HEK293 (cell line): ENCODE measurements around the gene MAP1S.

Experiments used
- CTCF ChIA-PET: fragments of 350-600 bp; formaldehyde crosslinking; extraction: SDS; loops from one replicate; lab custom pipeline; 2021; ENCODE audit warnings: antibody characterized with exemption; lab: Yijun Ruan, JAX
- POLR2A ChIA-PET: fragments of 300-600 bp; formaldehyde crosslinking; extraction: SDS; loops from one replicate; lab custom pipeline; 2020; ENCODE audit warnings: antibody characterized with exemption, inconsistent platforms; lab: Yijun Ruan, JAX
- H3K27ac ChIP-seq: fragments of 200-500 bp; sonication (Bioruptor generic); 2 replicates; pipeline ENCODE4 v1.5.1; 2014; ENCODE audit warnings: low read depth, low read length, control low read depth, inconsistent platforms; ENCODE audit errors: extremely low read depth
- H3K36me3 ChIP-seq, 2 experiments: fragments of 200-500 bp in 1 of 2; sonication (Bioruptor generic) in 1 of 2; 1 replicate in 1 of 2; 2 replicates in 1 of 2; pipeline ENCODE4 v1.5.1; 2014 to 2017; ENCODE audit warnings: inconsistent platforms in 2 of 2, low read length in 2 of 2; ENCODE audit not compliant: control insufficient read depth in 2 of 2, insufficient read depth in 1 of 2
- H3K4me1 ChIP-seq: fragments of 200-500 bp; sonication (Bioruptor generic); 2 replicates; pipeline ENCODE4 v1.5.1; 2014; ENCODE audit warnings: mild to moderate bottlenecking, low read length, inconsistent platforms; ENCODE audit not compliant: control insufficient read depth, insufficient read depth
- H3K4me3 ChIP-seq: 2 replicates; pipeline ENCODE4 v1.5.1; 2011; ENCODE audit warnings: low read depth, mild to moderate bottlenecking, control low read depth, low read length, moderate library complexity
- H3K9me3 ChIP-seq: fragments of 200-500 bp; sonication (Bioruptor generic); 2 replicates; pipeline ENCODE4 v1.5.1; 2014; ENCODE audit warnings: low read depth, low read length, inconsistent platforms; ENCODE audit not compliant: control insufficient read depth, insufficient read depth
- BCL11B ChIP-seq: fragments of 450-650 bp; formaldehyde crosslinking; IDR thresholded peaks from 2 replicates; pipeline ENCODE4 v1.5.1; 2016; ENCODE audit warnings: low read depth, missing biosample characterization, missing genetic modification characterization
- FEZF1 ChIP-seq: fragments of 450-650 bp; formaldehyde crosslinking; IDR thresholded peaks from 2 replicates; pipeline ENCODE4 v1.5.1; 2016; ENCODE audit warnings: missing biosample characterization, missing genetic modification characterization
- KLF10 ChIP-seq: fragments of 450-650 bp; IDR thresholded peaks from 2 replicates; pipeline ENCODE4 v1.5.1; 2018; ENCODE audit warnings: missing biosample characterization, mild to moderate bottlenecking, missing genetic modification characterization
- SCRT1 ChIP-seq: fragments of 450-650 bp; formaldehyde crosslinking; IDR thresholded peaks from 2 replicates; pipeline ENCODE4 v1.5.1; 2016; ENCODE audit warnings: missing biosample characterization, missing genetic modification characterization, borderline replicate concordance
- SP7 ChIP-seq: fragments of 450-650 bp; formaldehyde crosslinking; IDR thresholded peaks from 2 replicates; pipeline ENCODE4 v1.5.1; 2016; ENCODE audit warnings: missing biosample characterization, missing genetic modification characterization
- YY2 ChIP-seq: fragments of 450-650 bp; formaldehyde crosslinking; IDR thresholded peaks from 2 replicates; pipeline ENCODE4 v1.5.1; 2016; ENCODE audit warnings: missing biosample characterization, missing genetic modification characterization
- ZBTB20 ChIP-seq: fragments of 450-650 bp; formaldehyde crosslinking; IDR thresholded peaks from 2 replicates; pipeline ENCODE4 v1.5.1; 2016; ENCODE audit warnings: missing biosample characterization, missing genetic modification characterization
- ZNF133 ChIP-seq: fragments of 450-650 bp; formaldehyde crosslinking; IDR thresholded peaks from 2 replicates; pipeline ENCODE4 v1.5.1; 2016; ENCODE audit warnings: missing biosample characterization, missing genetic modification characterization
- ZNF138 ChIP-seq: fragments of 450-650 bp; formaldehyde crosslinking; IDR thresholded peaks from 2 replicates; pipeline ENCODE4 v1.5.1; 2016; ENCODE audit warnings: missing biosample characterization, missing genetic modification characterization, borderline replicate concordance
- ZNF174 ChIP-seq: fragments of 450-650 bp; formaldehyde crosslinking; IDR thresholded peaks from 2 replicates; pipeline ENCODE4 v1.5.0; 2017; ENCODE audit warnings: missing biosample characterization, mild to moderate bottlenecking, missing genetic modification characterization
- ZNF184 ChIP-seq: fragments of 450-650 bp; IDR thresholded peaks from 2 replicates; pipeline ENCODE4 v1.5.1; 2018; ENCODE audit warnings: missing biosample characterization, mild to moderate bottlenecking, missing genetic modification characterization
- ZNF211 ChIP-seq: fragments of 450-650 bp; formaldehyde crosslinking; IDR thresholded peaks from 2 replicates; pipeline ENCODE4 v1.5.1; 2016; ENCODE audit warnings: low read depth, missing biosample characterization, missing genetic modification characterization
- ZNF248 ChIP-seq: fragments of 450-650 bp; formaldehyde crosslinking; IDR thresholded peaks from 2 replicates; pipeline ENCODE4 v1.5.1; 2017; ENCODE audit warnings: missing biosample characterization, missing genetic modification characterization
- ZNF26 ChIP-seq: fragments of 450-650 bp; formaldehyde crosslinking; IDR thresholded peaks from 2 replicates; pipeline ENCODE4 v1.5.1; 2016; ENCODE audit warnings: missing biosample characterization, missing genetic modification characterization
- ZNF266 ChIP-seq: fragments of 450-650 bp; formaldehyde crosslinking; IDR thresholded peaks from 2 replicates; pipeline ENCODE4 v1.5.1; 2016; ENCODE audit warnings: missing biosample characterization, missing genetic modification characterization, low read depth
- ZNF274 ChIP-seq, 2 experiments: fragments of 200-500 bp in 1 of 2; fragments of 450-650 bp in 1 of 2; sonication (Bioruptor generic) in 1 of 2; formaldehyde crosslinking in 1 of 2; IDR thresholded peaks; 2 replicates each; pipeline versions ENCODE4 v1.5.1 to v1.6.1; 2014 to 2016; ENCODE audit warnings: borderline replicate concordance in 1 of 2, inconsistent platforms in 1 of 2, low read length in 1 of 2, missing biosample characterization in 1 of 2, missing genetic modification characterization in 1 of 2
- ZNF302 ChIP-seq: fragments of 450-650 bp; formaldehyde crosslinking; IDR thresholded peaks from 2 replicates; pipeline ENCODE4 v1.5.1; 2016; ENCODE audit warnings: missing biosample characterization, missing genetic modification characterization, low read depth
- ZNF335 ChIP-seq: fragments of 450-650 bp; formaldehyde crosslinking; conservative IDR thresholded peaks from 2 replicates; pipeline ENCODE4 v1.5.1; 2016; ENCODE audit warnings: missing biosample characterization, missing genetic modification characterization
- ZNF350 ChIP-seq: fragments of 450-650 bp; formaldehyde crosslinking; IDR thresholded peaks from 2 replicates; pipeline ENCODE4 v1.5.0; 2017; ENCODE audit warnings: missing biosample characterization, mild to moderate bottlenecking, missing genetic modification characterization
- ZNF37A ChIP-seq: fragments of 450-650 bp; IDR thresholded peaks from 2 replicates; pipeline ENCODE4 v1.5.1; 2018; ENCODE audit warnings: missing biosample characterization, missing genetic modification characterization
- ZNF426 ChIP-seq: fragments of 450-650 bp; formaldehyde crosslinking; IDR thresholded peaks from 2 replicates; pipeline ENCODE4 v1.5.1; 2017; ENCODE audit warnings: missing biosample characterization, missing genetic modification characterization, mild to moderate bottlenecking, inconsistent platforms, moderate library complexity
- ZNF529 ChIP-seq: fragments of 450-650 bp; formaldehyde crosslinking; IDR thresholded peaks from 2 replicates; pipeline ENCODE4 v1.5.1; 2017; ENCODE audit warnings: missing genetic modification characterization, missing biosample characterization; ENCODE audit not compliant: insufficient replicate concordance
- ZNF544 ChIP-seq: fragments of 450-650 bp; formaldehyde crosslinking; IDR thresholded peaks from 2 replicates; pipeline ENCODE4 v1.5.0; 2017; ENCODE audit warnings: missing biosample characterization, missing genetic modification characterization
- ZNF548 ChIP-seq: fragments of 450-650 bp; formaldehyde crosslinking; IDR thresholded peaks from 2 replicates; pipeline ENCODE4 v1.5.1; 2016; ENCODE audit warnings: missing biosample characterization, missing genetic modification characterization
- ZNF596 ChIP-seq: fragments of 450-650 bp; IDR thresholded peaks from 2 replicates; pipeline ENCODE4 v1.5.0; 2018; ENCODE audit warnings: missing biosample characterization, mild to moderate bottlenecking, missing genetic modification characterization, moderate library complexity
- ZNF624 ChIP-seq: fragments of 450-650 bp; formaldehyde crosslinking; IDR thresholded peaks from 2 replicates; pipeline ENCODE4 v1.5.1; 2017; ENCODE audit warnings: missing biosample characterization, missing genetic modification characterization
- ZNF677 ChIP-seq: fragments of 450-650 bp; IDR thresholded peaks from 2 replicates; pipeline ENCODE4 v1.5.0; 2018; ENCODE audit warnings: missing biosample characterization, mild to moderate bottlenecking, missing genetic modification characterization, moderate library complexity
- TF ChIP-seq, protein P1 (sequence below): fragments of 450-650 bp; IDR thresholded peaks from 2 replicates; pipeline ENCODE4 v1.5.1; 2018; ENCODE audit warnings: missing biosample characterization, mild to moderate bottlenecking, missing genetic modification characterization
- TF ChIP-seq, protein P2 (sequence below): fragments of 450-650 bp; formaldehyde crosslinking; optimal IDR thresholded peaks from 2 replicates; pipeline ENCODE3; 2016; ENCODE audit warnings: missing biosample characterization, mild to moderate bottlenecking, missing genetic modification characterization
- TF ChIP-seq, protein P3 (sequence below): fragments of 450-650 bp; formaldehyde crosslinking; IDR thresholded peaks from 2 replicates; pipeline ENCODE4 v1.5.1; 2016; ENCODE audit warnings: missing biosample characterization, missing genetic modification characterization

The MAP1S gene

DNA sequence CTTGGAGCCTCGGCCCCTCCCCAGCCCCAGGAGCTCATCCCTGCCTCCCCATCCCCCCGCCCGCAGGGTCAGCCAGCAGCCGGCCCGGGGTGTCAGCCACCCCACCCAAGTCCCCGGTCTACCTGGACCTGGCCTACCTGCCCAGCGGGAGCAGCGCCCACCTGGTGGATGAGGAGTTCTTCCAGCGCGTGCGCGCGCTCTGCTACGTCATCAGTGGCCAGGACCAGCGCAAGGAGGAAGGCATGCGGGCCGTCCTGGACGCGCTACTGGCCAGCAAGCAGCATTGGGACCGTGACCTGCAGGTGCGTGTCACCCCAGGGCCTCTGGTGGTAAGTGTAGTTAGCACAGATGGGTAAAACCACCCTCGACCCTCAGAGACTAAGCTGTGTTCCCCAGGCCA is 13.8 kb downstream of the MAP1S start:
- ChIA-PET POLR2A (no interaction called here), CTCF (no interaction called here)
- no peak overlapping the region for H3K4me3 ChIP-seq
- H3K4me1 ChIP-seq, result no peaks in the 10 kb centered on the region
- H3K9me3 ChIP-seq, result no peaks in the 10 kb centered on the region
- TF ChIP-seq ZBTB20 (no peak), ZNF426 (tag by site-specific recombination) (no peak), ZNF184 (tag by site-specific recombination) (no peak), ZNF274 (IDR thresholded peaks at IDR 0.05; ENCODE audit: low read length) (no peak), ZNF274 (tag by site-specific recombination; IDR thresholded peaks at IDR 0.05; ENCODE audit: borderline replicate concordance) (no peak), ZNF211 (tag by site-specific recombination) (no peak), ZNF596 (tag by site-specific recombination) (no peak), ZNF266 (no peak), ZNF37A (no peak), SCRT1 (no peak), ZNF544 (no peak), ZNF133 (tag by site-specific recombination) (no peak)
- TF ChIP-seq, protein P1, sequence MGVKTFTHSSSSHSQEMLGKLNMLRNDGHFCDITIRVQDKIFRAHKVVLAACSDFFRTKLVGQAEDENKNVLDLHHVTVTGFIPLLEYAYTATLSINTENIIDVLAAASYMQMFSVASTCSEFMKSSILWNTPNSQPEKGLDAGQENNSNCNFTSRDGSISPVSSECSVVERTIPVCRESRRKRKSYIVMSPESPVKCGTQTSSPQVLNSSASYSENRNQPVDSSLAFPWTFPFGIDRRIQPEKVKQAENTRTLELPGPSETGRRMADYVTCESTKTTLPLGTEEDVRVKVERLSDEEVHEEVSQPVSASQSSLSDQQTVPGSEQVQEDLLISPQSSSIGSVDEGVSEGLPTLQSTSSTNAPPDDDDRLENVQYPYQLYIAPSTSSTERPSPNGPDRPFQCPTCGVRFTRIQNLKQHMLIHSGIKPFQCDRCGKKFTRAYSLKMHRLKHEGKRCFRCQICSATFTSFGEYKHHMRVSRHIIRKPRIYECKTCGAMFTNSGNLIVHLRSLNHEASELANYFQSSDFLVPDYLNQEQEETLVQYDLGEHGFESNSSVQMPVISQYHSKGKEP (tag by site-specific recombination), result no peak
- TF ChIP-seq, protein P2, sequence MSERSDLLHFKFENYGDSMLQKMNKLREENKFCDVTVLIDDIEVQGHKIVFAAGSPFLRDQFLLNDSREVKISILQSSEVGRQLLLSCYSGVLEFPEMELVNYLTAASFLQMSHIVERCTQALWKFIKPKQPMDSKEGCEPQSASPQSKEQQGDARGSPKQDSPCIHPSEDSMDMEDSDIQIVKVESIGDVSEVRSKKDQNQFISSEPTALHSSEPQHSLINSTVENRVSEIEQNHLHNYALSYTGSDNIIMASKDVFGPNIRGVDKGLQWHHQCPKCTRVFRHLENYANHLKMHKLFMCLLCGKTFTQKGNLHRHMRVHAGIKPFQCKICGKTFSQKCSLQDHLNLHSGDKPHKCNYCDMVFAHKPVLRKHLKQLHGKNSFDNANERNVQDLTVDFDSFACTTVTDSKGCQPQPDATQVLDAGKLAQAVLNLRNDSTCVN, result no peak
- H3K36me3 ChIP-seq, result peaks cover 32 to 74% of the 10 kb centered on the region in 2 experiments
- H3K27ac ChIP-seq, result no peak overlapping the region

GRCh38 chr19:17734146-17734545 is 14.9 kb downstream of the MAP1S start:
- ChIA-PET CTCF (no interaction called here), POLR2A (no interaction called here)
- Histone ChIP-seq H3K4me1 (no peaks in the 10 kb centered on the region; the same call in 1 of the 2 replicates), H3K9me3 (no peaks in the 10 kb centered on the region), H3K4me3 (no peak overlapping the region), H3K27ac (no peak overlapping the region), H3K36me3 (peaks cover 26 to 64% of the 10 kb centered on the region in 2 experiments)
- TF ChIP-seq YY2 (tag by site-specific recombination) (no peak), ZNF677 (tag by site-specific recombination) (no peak), KLF10 (tag by site-specific recombination) (no peak), ZNF335 (no peak), BCL11B (no peak), ZNF302 (tag by site-specific recombination) (no peak), ZNF138 (tag by site-specific recombination) (no peak), ZNF26 (tag by site-specific recombination) (no peak), SP7 (no peak), ZNF529 (tag by site-specific recombination) (no peak), ZNF624 (no peak), ZNF248 (tag by site-specific recombination) (no peak), ZNF350 (tag by site-specific recombination) (no peak), ZNF174 (tag by site-specific recombination) (no peak), FEZF1 (tag by site-specific recombination) (no peak), ZNF548 (no peak)
- TF ChIP-seq, protein P3, sequence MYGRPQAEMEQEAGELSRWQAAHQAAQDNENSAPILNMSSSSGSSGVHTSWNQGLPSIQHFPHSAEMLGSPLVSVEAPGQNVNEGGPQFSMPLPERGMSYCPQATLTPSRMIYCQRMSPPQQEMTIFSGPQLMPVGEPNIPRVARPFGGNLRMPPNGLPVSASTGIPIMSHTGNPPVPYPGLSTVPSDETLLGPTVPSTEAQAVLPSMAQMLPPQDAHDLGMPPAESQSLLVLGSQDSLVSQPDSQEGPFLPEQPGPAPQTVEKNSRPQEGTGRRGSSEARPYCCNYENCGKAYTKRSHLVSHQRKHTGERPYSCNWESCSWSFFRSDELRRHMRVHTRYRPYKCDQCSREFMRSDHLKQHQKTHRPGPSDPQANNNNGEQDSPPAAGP (tag by site-specific recombination), result no peak
